Measurements from ENCODE around the gene ZNF526.

The ZNF526 gene

GRCh38 chr19:42225718-42226292 lies 5.7 kb downstream of the ZNF526 start:
- no peak for DNase-seq (ENCODE audit: low spot score)

- DNase-seq (ENCODE audit: low spot score): no peak
Observed at GRCh38 chr19:42226886-42227285, 6.8 kb downstream of the ZNF526 start.

DNA sequence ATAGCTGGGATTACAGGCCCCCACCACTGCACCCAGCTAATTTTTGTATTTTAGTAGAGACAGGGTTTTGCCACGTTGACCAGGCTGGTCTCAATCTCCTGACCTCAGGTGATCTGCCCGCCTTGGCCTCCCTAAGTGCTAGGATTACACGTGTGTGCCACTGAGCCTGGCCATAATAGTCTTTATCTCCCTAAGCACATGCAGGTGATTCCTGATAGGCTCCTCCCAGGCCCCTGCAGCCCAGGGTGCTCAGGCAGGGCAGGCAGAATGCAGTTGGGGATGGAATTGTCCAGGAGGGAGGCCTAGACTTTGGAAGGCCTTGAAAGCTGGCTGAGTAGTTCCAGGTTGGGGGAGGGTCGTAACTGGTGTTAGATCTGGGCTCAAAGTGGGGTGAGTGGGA lies 8.5 kb downstream of the ZNF526 start:
- DNase-seq (ENCODE audit: low spot score): no peak

- no peak for DNase-seq (ENCODE audit: low spot score)
Observed at GRCh38 chr19:42229301-42229854, 9.3 kb downstream of the ZNF526 start.

GRCh38 chr19:42229855-42230351 lies 9.8 kb downstream of the ZNF526 start:
- peak; percentile 81 for DNase-seq (ENCODE audit: low spot score)

DNA sequence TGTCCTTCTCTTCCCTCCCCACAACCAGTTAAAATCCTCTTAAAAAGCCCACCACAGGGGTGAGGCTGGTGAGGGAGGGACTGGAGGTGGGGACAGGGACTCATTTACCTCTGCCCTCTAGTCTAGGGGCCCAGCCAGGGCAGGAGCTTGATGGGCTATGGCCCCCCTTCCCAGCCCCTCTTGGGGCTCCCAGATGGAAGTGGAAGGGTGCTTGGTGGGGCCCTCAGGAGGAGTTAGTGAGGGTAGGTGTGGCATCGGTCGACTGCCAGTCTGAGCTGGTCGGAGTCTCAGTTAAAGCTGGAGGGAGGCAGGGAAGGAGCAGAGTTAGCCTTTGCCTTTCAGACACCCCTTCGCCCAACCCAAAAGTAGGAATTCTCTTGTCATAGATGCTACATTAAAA lies 10.5 kb downstream of the ZNF526 start:
- DNase-seq (ENCODE audit: low spot score): no peak

GRCh38 chr19:42232435-42232834 lies 12.3 kb downstream of the ZNF526 start:
- no peak for DNase-seq (ENCODE audit: low spot score)

DNA sequence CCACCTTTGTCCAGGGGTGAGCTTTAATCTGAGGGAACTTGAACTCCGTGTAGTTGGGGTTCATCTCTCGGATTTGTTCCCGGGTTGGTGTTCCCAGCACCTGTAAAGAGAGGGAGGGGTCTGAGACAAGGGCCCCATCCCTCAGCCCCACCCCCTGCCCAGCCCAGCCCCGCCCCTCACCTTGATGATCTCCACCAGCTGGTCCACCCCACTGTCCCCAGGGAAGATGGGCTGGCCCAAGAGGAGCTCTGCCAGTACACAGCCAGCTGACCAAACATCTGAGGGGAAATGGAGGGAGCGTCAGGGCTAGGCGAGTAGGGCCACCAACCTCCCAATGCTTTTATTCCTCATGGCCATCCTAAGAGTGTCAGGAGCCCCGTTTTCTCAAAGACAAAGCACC lies 13.0 kb downstream of the ZNF526 start:
- DNase-seq (ENCODE audit: low spot score): no peak

- no peak for DNase-seq (ENCODE audit: low spot score)
Observed at GRCh38 chr19:42233678-42234292, 13.7 kb downstream of the ZNF526 start.

DNA sequence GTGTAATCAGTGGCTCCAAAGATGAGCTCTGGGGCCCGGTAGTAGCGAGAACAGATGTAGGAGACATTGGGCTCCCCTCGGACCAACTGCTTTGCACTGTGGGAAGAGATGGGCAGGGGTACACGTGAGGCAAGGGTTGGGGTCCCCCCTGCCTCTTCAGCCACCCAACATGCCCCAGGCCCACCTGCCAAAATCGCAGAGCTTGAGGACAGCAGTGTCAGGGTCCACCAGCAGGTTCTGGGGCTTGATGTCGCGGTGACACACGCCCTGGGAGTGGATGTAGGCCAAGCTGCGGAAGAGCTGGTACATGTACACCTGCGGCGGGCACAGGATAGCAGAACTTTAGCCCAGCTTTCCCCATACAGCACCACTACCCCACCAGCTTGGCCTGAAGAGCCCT lies 14.3 kb downstream of the ZNF526 start:
- no peak for DNase-seq (ENCODE audit: low spot score)

DNA sequence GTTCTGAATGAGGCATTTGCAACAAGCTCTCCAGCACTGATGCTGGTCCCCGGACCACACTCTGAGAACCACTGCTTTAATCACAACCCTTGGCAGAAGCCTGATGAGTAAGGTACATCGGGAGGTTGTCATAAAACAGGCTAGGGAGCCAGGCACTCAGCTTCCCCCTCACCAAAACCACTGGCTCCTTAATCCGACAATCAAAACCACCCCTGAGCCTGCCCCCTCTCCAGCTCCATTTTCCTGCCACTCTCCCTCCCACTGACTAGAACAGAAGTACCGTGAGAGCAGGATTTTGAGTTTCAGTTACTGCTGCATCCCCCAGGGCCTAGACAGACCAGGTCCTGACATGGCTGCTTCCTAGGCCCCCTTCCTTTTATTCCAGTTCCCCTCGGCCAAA lies 15.1 kb downstream of the ZNF526 start:
- DNase-seq (ENCODE audit: low spot score): no peak

GRCh38 chr19:42239544-42240220 lies 19.6 kb downstream of the ZNF526 start:
- DNase-seq (ENCODE audit: low spot score): no peak

DNA sequence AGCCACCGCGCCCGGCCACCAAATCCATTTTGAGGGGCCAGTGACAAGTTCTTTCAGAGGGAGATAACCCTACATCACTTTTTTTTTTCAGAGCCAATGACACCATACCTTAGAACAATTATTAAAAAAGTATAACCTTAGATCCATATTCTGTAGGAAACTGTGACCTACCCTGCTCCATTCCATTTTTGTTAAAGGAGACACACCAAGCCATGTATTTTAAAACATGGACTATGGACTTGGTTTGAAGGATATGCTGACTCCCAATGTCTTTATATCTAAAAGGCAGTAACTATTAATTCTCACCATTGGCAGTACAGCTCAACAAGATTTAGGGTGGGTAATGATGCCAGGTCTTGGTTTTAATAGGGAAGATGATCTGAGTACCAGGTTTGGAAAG lies 21.2 kb downstream of the ZNF526 start:
- no peak for DNase-seq (ENCODE audit: low spot score)

DNA sequence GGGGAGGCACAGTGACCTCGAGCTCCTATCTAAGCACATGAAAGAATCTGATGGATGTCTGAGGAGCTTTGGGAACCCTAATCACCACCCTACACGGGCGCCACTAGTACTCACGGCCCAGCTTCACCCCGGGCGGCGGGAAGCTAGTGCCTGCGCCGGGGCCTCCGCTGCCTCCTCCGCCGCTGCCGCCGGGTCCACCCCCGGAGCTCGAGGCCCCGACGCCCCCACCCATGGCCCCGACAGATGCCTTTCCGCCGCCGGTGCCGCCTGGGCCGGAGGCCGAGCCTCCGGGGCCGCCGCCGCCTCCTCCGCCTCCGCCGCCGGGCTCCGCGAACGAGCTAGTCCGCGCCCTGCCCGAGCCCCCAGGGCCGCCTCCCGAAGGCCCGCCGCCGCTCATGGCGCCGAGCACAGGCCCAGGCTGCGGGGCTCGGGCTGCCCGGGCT lies 22.0 kb downstream of the ZNF526 start:
- no peak for DNase-seq (ENCODE audit: low spot score)

DNA sequence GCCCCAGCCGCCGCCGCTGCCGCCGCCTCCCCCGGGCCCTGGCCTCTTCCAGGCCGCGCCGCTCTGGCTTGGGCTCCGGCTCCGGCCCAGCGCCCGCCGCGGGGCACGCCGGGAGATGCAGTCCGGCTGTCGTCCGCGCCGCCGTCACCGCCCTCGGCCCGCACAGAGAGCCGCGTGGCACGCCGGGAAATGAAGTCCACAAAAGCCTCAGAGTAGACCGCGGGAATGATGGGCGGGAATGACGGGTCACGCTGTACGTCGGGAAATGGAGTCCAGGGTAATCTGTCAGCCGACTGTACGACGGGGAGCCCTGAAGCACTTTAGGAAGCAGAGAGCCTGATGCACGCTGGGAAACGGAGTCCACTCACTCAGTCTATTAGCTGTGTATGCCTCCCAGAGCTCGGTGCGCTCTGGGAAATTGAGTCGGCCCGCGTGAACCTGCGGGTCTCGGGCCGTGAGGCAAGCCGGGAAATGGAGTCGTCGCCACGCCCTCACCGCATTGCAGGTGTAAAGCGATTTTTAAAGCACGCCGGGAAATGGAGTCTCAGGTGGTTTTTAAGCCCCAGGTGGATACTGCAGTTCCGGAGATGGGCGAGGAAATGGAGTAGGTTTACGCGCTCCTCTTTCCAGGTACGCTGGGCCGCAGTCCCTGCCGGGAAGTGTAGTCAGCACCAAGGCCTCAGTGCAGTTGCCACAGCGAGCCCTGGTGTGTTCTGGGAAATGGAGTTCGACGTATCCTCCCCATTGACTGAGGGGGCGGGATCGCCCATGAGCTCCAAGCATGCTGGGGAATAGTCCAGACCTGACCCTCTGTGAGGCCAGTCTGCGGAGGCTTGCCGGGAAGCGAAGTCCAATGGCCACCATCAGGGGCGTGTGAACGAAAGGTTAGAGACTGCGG lies 22.6 kb downstream of the ZNF526 start, which contains the start of gene GSK3A:
TSS of gene GSK3A (minus strand) at position 91 of the 898 bp plus-strand sequence. CDS start 137 bp downstream, outside the sequence.
- DNase-seq (ENCODE audit: low spot score): peak; percentile 92

- DNase-seq (ENCODE audit: low spot score): peak; percentile 85
Observed at GRCh38 chr19:42244347-42245220, 24.5 kb downstream of the ZNF526 start.

GRCh38 chr19:42245231-42245630 lies 25.1 kb downstream of the ZNF526 start:
- no peak for DNase-seq (ENCODE audit: low spot score)

GRCh38 chr19:42246143-42246921 lies 26.2 kb downstream of the ZNF526 start:
- DNase-seq (ENCODE audit: low spot score): peak; percentile 74

- DNase-seq (ENCODE audit: low spot score): no peak
Observed at GRCh38 chr19:42246922-42247639, 27.0 kb downstream of the ZNF526 start.

Measured in D341Med (cell line).